GM19397 (cell line): ENCODE results near the gene UHRF1.
"Not testable (repeated sequence)": the region's sequence is repeated elsewhere in the genome, so short reads cannot be mapped to it uniquely, and the experiment has no call there.

Experiments
- ATAC-seq: cut with Tn5 transposase; IDR thresholded peaks from one replicate; pipeline ENCODE4 v1.9.1; 2021; ENCODE audit warnings: mild to moderate bottlenecking, moderate library complexity; ENCODE audit not compliant: unreplicated experiment

Gene UHRF1

GRCh38 chr19:4933528-4933927 is 24.2 kb downstream of the UHRF1 start:
- no peak for ATAC-seq

GRCh38 chr19:4935444-4935843 is 26.1 kb downstream of the UHRF1 start:
- ATAC-seq: no peak

GRCh38 chr19:4937060-4937459 is 27.8 kb downstream of the UHRF1 start:
- ATAC-seq: no peak

- ATAC-seq: not testable (repeated sequence)
Observed at GRCh38 chr19:4938461-4938860, 29.2 kb downstream of the UHRF1 start.

GRCh38 chr19:4939466-4939865 is 30.2 kb downstream of the UHRF1 start:
- no peak for ATAC-seq

GRCh38 chr19:4941638-4942169 is 32.4 kb downstream of the UHRF1 start:
- not testable (repeated sequence) for ATAC-seq

GRCh38 chr19:4950650-4951049 is 41.3 kb downstream of the UHRF1 start:
- not testable (repeated sequence) for ATAC-seq

- ATAC-seq: no peak
Observed at GRCh38 chr19:4951656-4952055, 42.4 kb downstream of the UHRF1 start.

GRCh38 chr19:4952945-4953344 is 43.6 kb downstream of the UHRF1 start:
- no peak for ATAC-seq

- ATAC-seq: not testable (repeated sequence)
Observed at GRCh38 chr19:4954320-4955149, 45.2 kb downstream of the UHRF1 start.

GRCh38 chr19:4955274-4955673 is 46.0 kb downstream of the UHRF1 start:
- ATAC-seq: no peak

GRCh38 chr19:4957981-4958380 is 48.7 kb downstream of the UHRF1 start:
- ATAC-seq: no peak

GRCh38 chr19:4962085-4962619 is 52.9 kb downstream of the UHRF1 start:
- ATAC-seq: no peak

GRCh38 chr19:4965061-4965460 is 55.8 kb downstream of the UHRF1 start:
- no peak for ATAC-seq

- no peak for ATAC-seq
Observed at GRCh38 chr19:4966591-4966990, 57.3 kb downstream of the UHRF1 start.

- no peak for ATAC-seq
Observed at GRCh38 chr19:4967738-4968461, 58.6 kb downstream of the UHRF1 start.

- ATAC-seq: peak; percentile 87
Observed at GRCh38 chr19:4968462-4969291, 59.4 kb downstream of the UHRF1 start, which contains the start of gene KDM4B. Gene KDM4B (plus strand): TSS chr19:4969113. CDS start chr19:5032891, 63,778 bp downstream.

GRCh38 chr19:4969292-4969771 is 60.0 kb downstream of the UHRF1 start:
- ATAC-seq: peak; percentile 23

- ATAC-seq: no peak
Observed at GRCh38 chr19:4969772-4970531, 60.7 kb downstream of the UHRF1 start.
